Spleen (tissue), 11 donors: ENCODE data around the gene LGALS7. TPM values are rescaled to one million over a fixed set of nuclear protein-coding genes. Genes with fewer than 3 reads are reported as not detected.
A peak's percentile ranks its signal among the peaks of the same experiment; 100 is the strongest.
"Not testable (repeated sequence)": the region's sequence is repeated elsewhere in the genome, so short reads cannot be mapped to it uniquely, and the experiment has no call there.

Experiments
- DNase-seq: peaks from one replicate; pipeline ENCODE4 v3.0.0-alpha.2; 2020
- H3K27ac ChIP-seq, 8 donors: fragments of 200-600 bp; sonication (generic) in 7 of 8; 1 replicate in 4 of 8; 2 replicates in 4 of 8; pipeline versions ENCODE4 v1.5.0 to v1.8.0; 2016 to 2021; ENCODE audit warnings: inconsistent platforms in 4 of 8, mild to moderate bottlenecking in 4 of 8, moderate library complexity in 1 of 8
- H3K27me3 ChIP-seq, 7 donors: fragments of 200-600 bp; sonication (generic) in 6 of 7; replicated peaks in 1 of 7; 1 replicate in 4 of 7; 2 replicates in 3 of 7; pipeline versions ENCODE4 v1.5.0 to v1.8.0; 2016 to 2021; ENCODE audit warnings: inconsistent platforms in 3 of 7, mild to moderate bottlenecking in 1 of 7
- H3K36me3 ChIP-seq, 6 donors: fragments of 200-600 bp; sonication (generic) in 5 of 6; 1 replicate in 4 of 6; 2 replicates in 2 of 6; pipeline versions ENCODE4 v1.5.0 to v1.8.0; 2016 to 2021; ENCODE audit warnings: inconsistent platforms in 2 of 6
- H3K4me1 ChIP-seq, 6 donors: fragments of 200-600 bp; sonication (generic) in 5 of 6; 1 replicate in 3 of 6; 2 replicates in 3 of 6; pipeline versions ENCODE4 v1.5.0 to v1.8.0; 2016 to 2021; ENCODE audit warnings: inconsistent platforms in 3 of 6
- H3K4me3 ChIP-seq, 8 donors: fragments of 200-600 bp; sonication (generic) in 7 of 8; 1 replicate in 4 of 8; 2 replicates in 4 of 8; pipeline versions ENCODE4 v1.5.0 to v1.8.0; 2016 to 2021; ENCODE audit warnings: inconsistent platforms in 4 of 8, mild to moderate bottlenecking in 4 of 8, moderate library complexity in 2 of 8
- H3K9me3 ChIP-seq, 8 donors: fragments of 200-600 bp; sonication (generic) in 7 of 8; 1 replicate in 4 of 8; 2 replicates in 4 of 8; pipeline versions ENCODE4 v1.5.0 to v1.8.0; 2016 to 2021; ENCODE audit warnings: inconsistent platforms in 4 of 8
- POLR2A ChIP-seq, 3 donors: fragments of 450-650 bp; IDR thresholded peaks; one replicate each; pipeline ENCODE4 v1.5.1; 2017; ENCODE audit warnings: antibody characterized with exemption in 3 of 3, mild to moderate bottlenecking in 1 of 3
- POLR2AphosphoS5 ChIP-seq, 3 donors: sonication (generic); formaldehyde crosslinking; IDR thresholded peaks; one replicate each; pipeline ENCODE4 v1.5.1; 2017; ENCODE audit warnings: antibody characterized with exemption in 3 of 3
- WGBS, 5 donors: extraction: QIAGEN DNeasy Blood & Tissue Kit in 3 of 5; methylation state at CpG; one replicate each; pipeline versions ENCODE4 v1.1.5 to v1.1.7; 2013 to 2018; 5-methylcytosine and 5-hydroxymethylcytosine counted together
- intact Hi-C: fragments of 100-400 bp; cut with DNase I; formaldehyde crosslinking; loops from one replicate; pipeline ENCODE4 v1.15.0; 2023; ENCODE audit warnings: low total_unique reads
- polyA plus RNA-seq, 3 donors: library from polyadenylated mRNA; stranded (reverse); fragments of 200-250 nt; gene quantifications; one replicate each; pipeline ENCODE4 v1.2.1, GENCODE V29; 2013
- total RNA-seq, 7 donors: library from RNA; depleted of rRNA in 3 of 7; stranded (reverse); fragments of >200 nt in 3 of 7; fragmentation: NEBNext Ultra II Directional in 4 of 7; extraction: Animal tissue kit (Norgen Biotek cat#: 25700) in 4 of 7; gene quantifications; one replicate each; pipeline versions ENCODE4 v1.1.0 to v1.2.1, GENCODE V29; 2016 to 2021
- TF ChIP-seq, protein P1 (sequence below), 11 experiments: fragments of 200-600 bp in 7 of 11; fragments of 450-650 bp in 4 of 11; sonication (generic) in 4 of 11; IDR thresholded peaks in 8 of 11; conservative IDR thresholded peaks in 3 of 11; 1 replicate in 7 of 11; 2 replicates in 4 of 11; pipeline versions ENCODE4 v1.4.0 to v1.8.0; 2016 to 2021; ENCODE audit warnings: antibody characterized with exemption in 11 of 11, inconsistent platforms in 4 of 11, mild to moderate bottlenecking in 1 of 11
- donor health status: healthy with polysubstance abuse.
- donor health status: DM: no; HTN: no; CAD: no; lungs with moderate emphysema.
- donor health status: DM: no; HTN: no; CAD: no.
- donor health status: Bipolar disorder and iron deficiency.
- donor health status: healthy.
- donor health status: DM: no; HTN: no; CAD: no.
- donor health status: DM: yes; HTN: yes; CAD: no.

The LGALS7 gene
- total and polyA plus RNA-seq, 10 donors = 0.52 to 7.4 (median 4.7) TPM; not detected in 6

DNA sequence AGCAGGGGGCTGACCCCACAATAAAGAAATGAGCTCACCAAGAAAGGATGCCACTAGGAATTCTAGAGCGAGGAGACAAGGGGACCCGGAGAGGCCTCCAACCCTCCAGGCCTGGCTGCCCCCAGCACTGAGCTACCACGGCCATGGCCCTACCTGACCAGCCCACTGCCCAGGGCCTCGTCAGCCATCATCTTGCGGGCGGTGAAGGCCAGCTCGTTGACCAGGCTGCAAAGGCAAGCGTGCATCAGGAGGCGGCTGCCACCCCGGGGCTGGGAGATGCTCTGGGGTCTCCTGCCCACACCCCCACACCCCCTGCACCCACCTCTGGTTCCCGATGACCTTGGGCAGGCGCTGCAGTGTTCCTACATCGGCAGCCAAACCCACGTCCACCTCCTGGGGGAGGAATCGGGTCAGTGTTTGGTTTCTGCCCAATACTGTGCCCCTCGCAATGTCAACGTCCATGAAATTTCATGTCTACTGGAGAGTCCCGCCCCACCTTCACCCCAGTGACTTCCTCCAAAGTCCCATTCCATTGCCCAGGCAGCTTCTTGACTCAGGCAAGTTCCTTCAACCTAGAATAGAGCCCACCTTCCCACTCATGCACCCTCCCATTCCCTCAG lies 42.9 kb upstream of the LGALS7 start:
- WGBS, 5 donors = 89 to 96% (median 94%) methylated on average over 11 to 18 of the region's 18 CpGs
- no peaks in the 10 kb centered on the region for H3K9me3 ChIP-seq
- no peaks in the 10 kb centered on the region for H3K27me3 ChIP-seq
- no peak overlapping the region for H3K27ac ChIP-seq
- H3K4me3 ChIP-seq = no peak overlapping the region
- H3K36me3 ChIP-seq = peaks cover 8 to 76% (median 45%) of the 10 kb centered on the region in 6 donors
- DNase-seq = peak; percentile 58
- TF ChIP-seq POLR2AphosphoS5 (IDR thresholded peaks at IDR 0.05) (peak in 1 of 3 donors; percentile 54), POLR2A (IDR thresholded peaks at IDR 0.05) (no peak)
- TF ChIP-seq, protein P1, sequence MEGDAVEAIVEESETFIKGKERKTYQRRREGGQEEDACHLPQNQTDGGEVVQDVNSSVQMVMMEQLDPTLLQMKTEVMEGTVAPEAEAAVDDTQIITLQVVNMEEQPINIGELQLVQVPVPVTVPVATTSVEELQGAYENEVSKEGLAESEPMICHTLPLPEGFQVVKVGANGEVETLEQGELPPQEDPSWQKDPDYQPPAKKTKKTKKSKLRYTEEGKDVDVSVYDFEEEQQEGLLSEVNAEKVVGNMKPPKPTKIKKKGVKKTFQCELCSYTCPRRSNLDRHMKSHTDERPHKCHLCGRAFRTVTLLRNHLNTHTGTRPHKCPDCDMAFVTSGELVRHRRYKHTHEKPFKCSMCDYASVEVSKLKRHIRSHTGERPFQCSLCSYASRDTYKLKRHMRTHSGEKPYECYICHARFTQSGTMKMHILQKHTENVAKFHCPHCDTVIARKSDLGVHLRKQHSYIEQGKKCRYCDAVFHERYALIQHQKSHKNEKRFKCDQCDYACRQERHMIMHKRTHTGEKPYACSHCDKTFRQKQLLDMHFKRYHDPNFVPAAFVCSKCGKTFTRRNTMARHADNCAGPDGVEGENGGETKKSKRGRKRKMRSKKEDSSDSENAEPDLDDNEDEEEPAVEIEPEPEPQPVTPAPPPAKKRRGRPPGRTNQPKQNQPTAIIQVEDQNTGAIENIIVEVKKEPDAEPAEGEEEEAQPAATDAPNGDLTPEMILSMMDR (IDR thresholded peaks at IDR 0.05 in 8 of 11, conservative IDR thresholded peaks at IDR 0.05 in 3 of 11) = no peak
- H3K4me1 ChIP-seq = peaks cover 0 to 22% (median 7%) of the 10 kb centered on the region in 6 donors
- intact Hi-C loops = no loop called here

DNA sequence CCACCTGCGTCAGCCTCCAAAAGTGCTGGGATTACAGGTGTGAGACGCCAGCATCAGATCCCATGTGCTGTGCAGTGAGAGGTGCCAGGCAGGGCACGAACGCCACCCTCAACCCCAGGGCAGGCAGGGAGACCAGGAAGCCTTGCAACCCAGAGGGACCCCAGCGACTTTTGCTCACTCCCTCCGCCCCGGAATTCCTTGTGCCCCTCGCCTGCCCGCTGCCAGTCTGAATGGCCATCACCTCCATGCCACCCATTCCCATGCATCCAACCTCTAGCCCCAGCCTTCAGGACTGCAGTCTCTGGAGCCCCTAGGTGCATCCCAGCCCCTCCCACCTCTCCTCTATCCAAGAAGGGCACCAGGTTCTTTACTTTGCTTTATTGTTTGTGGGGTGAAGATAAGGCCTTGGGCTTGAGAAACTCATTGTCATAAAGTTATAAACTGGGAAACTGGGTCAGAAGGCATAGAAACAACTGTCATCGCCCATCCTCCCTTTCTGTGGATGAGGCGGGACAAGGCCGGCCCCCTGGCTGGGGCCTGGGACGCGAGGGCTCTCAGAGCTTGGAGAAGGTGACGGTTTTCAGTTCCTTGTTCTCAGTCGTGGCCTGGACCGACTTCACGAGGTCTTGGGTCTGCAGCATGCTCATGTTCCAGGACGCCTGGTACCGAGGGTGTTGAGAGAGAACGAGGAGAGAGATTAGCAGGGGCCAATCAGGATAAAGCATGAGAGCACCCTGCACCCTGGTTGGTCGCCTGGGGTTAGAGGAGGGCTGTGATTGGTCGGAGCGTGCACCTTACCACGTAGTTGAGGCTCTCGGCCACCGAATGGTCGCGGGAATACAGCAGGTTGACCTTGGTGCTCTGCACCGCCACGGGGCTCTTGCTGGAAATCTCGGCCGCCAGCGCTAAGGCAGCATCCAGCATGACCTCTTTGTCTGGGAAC lies 42.0 kb upstream of the LGALS7 start:
- 84 to 94% (median 93%) methylated on average over 31 to 34 of the region's 34 CpGs for WGBS, 5 donors
- intact Hi-C loops = no loop called here

DNA sequence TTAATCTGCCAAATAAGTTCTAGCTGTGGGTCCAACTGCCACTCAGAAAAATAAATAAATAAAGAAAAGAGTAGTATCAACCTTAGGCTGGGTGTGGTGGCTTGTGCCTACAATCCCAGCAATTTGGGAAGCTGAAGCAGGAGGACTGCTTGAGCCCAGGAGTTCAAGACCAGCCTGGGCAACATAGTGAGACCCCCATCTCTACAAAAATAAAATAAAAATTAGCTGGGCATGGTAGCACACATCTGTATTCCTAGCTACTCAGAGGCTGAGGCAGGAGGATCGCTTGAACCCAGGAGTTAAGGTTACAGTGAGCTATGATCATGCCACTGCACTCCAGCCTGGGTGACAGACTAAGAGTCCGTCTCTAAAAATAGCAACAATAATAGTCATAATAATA lies 40.6 kb upstream of the LGALS7 start:
- H3K4me3 ChIP-seq, H3K9me3 ChIP-seq, H3K27ac ChIP-seq, H3K27me3 ChIP-seq, intact Hi-C loops, H3K4me1 ChIP-seq, DNase-seq: not testable (repeated sequence)
- WGBS, 5 donors = 81 to 88% (median 87%) methylated on average over 2 of the region's 2 CpGs
- peaks cover 8 to 56% (median 37%) of the 10 kb centered on the region in 6 donors for H3K36me3 ChIP-seq

More for the DNA sequence above, 42.0 kb upstream of the LGALS7 start:
- Histone ChIP-seq H3K27ac (no peak overlapping the region), H3K9me3 (no peaks in the 10 kb centered on the region), H3K4me1 (peaks cover 0 to 13% (median 7%) of the 10 kb centered on the region in 6 donors), H3K4me3 (no peak overlapping the region), H3K36me3 (peaks cover 8 to 67% (median 43%) of the 10 kb centered on the region in 6 donors), H3K27me3 (no peaks in the 10 kb centered on the region)
- peak; percentile 67 for DNase-seq
- TF ChIP-seq POLR2A (IDR thresholded peaks at IDR 0.05) (no peak), POLR2AphosphoS5 (IDR thresholded peaks at IDR 0.05) (peak in 2 of 3 donors; percentile 35 to 64)
- TF ChIP-seq, protein P1 (IDR thresholded peaks at IDR 0.05 in 8 of 11, conservative IDR thresholded peaks at IDR 0.05 in 3 of 11) = no peak

DNA sequence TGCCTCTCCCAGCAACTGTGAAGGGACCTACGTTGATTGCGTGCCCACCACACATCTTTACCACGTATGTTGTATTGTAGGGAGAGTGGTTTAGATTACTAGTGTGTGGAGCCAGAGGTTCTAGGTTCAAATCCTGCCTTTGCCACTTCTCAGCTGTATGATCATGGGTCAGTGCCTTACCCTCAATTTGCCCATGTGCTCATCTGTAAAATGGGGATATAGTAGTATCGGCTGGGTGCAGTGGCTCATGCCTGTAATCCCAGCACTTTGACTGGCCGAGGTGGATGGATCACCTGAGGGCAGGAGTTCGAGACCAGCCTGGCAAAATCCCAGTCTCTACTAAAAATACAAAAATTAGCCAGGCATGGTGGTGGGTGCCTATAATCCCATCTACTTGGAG lies 40.0 kb upstream of the LGALS7 start:
- H3K36me3 ChIP-seq = peaks cover 8 to 49% (median 36%) of the 10 kb centered on the region in 6 donors
- 85 to 94% (median 91%) methylated on average over 5 to 6 of the region's 6 CpGs for WGBS, 5 donors
- H3K4me3 ChIP-seq = no peak overlapping the region
- TF ChIP-seq POLR2AphosphoS5 (IDR thresholded peaks at IDR 0.05) = no peak
- TF ChIP-seq, protein P1 (IDR thresholded peaks at IDR 0.05 in 8 of 11, conservative IDR thresholded peaks at IDR 0.05 in 3 of 11) = no peak
- TF ChIP-seq POLR2A (IDR thresholded peaks at IDR 0.05) = no peak
- H3K27me3 ChIP-seq = no peaks in the 10 kb centered on the region
- intact Hi-C loops = no loop called here
- no peak for DNase-seq
- no peaks in the 10 kb centered on the region for H3K9me3 ChIP-seq
- peak overlapping the region in 1 of 8 donors; percentile 29 for H3K27ac ChIP-seq
- peaks cover 0 to under 1% (median 0%) of the 10 kb centered on the region in 6 donors for H3K4me1 ChIP-seq
